Hematopoietic multipotent progenitor cell treated with erythropoietin and hydrocortisone succinate and interleukin-3 and kit ligand, for 8 days (in vitro differentiated cells): ENCODE measurements around the gene CAPN14.

Experiments
- DNase-seq: peaks from one replicate; pipeline ENCODE4 v3.0.0-alpha.2; 2015

Gene CAPN14

DNA sequence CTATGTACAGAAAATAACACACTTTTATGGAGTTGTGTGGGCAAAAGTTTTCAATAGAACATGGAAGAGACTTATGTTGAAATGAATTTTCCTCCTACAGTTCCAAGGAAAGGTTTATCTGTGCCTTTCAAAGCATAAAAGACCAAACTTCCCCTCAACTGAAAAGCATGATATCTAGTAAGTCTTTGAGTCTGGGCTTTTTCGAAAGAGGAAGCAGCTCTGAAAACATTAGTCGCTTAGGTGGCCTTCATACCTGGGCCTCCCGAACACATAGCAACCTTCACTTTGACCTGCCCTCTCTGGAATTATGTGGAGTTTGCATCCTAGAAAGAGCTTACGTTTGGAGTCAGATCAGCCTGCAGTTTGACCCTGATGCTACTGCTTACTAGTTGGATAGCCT is 4.8 kb upstream of the CAPN14 start:
- DNase-seq = no peak

DNA sequence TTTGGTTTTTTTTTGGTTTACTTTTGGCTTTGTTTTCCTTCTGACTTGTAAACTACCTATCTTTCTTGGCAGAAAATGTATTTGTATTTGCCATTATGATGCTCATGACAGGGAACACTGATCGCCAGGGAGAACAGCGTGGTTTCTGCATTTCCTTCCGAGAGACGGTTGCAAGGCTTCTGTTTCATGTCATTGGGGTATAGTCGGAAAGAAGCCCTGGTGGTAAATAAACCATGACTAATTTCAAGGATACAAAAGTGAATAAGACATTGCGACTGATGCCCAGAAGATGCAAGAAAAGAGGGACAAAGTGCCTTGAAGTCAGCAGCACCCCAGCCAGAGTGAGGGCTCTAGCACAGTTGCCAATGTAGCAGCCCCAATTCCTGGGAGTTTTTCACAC is 4.2 kb upstream of the CAPN14 start:
- no peak for DNase-seq

DNA sequence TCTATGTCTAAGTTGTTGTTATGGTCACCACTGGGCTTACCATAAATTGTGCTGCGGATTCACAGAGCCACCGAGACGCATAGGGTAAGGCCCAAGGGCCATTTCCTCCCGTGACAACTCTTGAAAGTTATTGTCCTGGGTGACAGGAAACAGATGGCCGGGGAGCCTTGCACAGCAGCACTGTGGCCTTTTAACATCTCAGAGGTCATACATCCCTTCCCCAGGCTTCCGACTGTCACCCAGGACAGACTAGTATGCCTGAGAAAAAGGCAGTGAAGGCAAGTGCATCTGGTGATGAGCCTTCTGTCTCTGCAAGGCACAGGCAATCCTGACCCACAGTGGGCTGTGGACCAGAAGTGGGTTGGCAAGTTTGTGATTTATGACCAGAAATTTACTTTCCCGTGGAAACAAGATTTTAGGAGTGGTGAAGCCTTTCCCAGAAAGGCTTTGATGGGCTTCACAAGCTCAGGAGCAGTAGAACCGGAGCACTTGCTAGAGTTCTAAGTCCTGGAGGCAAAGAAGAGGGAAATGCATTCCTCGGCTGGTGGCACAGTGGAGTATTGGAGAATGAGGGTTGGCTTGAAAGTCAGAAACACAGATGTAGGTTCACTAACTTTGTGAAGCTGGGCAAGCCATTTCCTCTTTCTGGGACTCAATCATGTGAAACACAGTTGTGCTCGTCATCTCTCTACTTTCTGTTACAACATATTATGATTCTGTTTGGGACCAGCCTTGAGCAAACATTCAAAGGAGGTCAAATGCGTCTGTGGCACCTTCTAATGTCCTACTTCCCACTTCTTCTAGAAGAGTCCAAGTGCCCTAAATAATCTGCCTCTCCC is 2.0 kb upstream of the CAPN14 start:
- no peak for DNase-seq

DNA sequence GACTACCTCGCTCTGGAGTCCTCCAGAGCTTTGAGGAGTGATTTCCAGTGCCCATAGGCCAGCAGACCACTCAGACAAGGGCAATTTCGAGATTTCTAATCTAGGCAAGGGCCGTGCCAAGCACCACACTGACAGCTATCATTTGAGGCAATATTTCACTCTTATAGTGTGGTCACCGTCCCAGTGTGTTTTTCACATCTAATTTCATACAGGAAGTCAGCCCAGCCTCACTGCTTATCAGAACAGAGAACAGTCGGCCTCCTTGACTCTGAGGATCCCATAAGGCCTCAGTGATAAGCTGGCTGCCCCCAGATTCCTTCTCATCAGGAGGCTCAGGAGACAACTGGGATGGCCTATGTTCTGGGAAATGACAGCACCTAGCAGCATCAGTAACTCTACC is 581 bp downstream of the CAPN14 start:
- peak; percentile 68 for DNase-seq

DNA sequence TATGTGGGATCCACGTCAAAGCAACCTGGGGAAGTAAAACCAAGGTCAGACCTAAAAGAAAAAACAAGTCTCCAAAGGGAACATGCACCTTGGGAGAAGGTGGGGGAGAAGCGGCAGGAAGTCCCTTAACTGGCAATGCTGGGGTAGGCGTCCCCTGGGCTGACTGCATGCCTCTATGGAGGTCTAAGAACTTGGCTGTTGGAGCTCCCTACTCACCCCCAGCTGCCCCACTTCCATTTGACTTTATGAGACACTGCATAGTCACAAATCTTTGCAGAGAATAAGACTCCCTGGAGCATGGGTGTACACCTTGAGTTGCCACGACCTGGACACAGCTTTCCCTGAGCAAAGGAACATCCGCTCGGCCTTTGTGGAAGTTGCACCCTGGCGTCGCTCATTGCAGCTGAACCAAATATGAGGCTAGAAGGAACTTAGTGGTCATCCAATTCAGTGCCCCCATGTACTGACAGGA is 2.8 kb downstream of the CAPN14 start:
- no peak for DNase-seq

DNA sequence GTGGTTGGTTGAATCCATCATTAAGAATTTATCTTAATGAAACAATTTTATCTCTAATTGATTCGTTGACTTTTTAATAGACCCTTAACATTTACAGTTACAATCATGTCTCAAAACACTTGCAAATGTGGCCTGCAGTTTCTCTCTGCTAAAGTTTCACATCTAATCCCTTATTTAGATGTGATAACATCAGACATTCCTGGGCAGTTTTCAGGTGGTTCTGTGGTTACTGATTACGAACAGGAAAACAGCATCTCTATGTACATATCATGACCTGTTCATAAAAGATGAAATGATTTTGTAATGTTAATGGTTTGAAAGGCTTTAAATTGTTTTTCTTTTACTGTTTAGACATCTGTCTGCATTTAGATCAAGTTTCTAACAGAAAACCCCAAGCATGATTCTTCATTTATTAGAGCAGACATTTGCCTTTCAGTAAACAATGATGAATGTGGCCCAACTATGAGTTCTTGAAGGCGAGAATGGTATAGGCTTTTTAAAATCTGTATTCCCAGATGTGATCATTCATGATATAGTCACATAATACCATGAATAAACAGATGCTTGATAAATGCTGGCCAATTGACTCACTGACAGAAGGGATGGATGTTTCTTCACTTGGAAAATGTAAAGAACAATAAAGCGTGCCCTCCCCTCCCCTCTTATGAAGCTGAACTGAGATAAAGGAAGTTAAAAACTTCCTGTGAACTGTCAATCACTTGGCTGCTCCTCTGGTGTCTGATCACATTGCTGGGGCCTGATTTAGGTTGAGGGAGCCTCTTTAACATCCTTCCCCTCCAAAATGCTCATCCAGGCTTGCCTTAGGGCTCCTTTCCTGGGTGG is 3.5 kb downstream of the CAPN14 start:
- no peak for DNase-seq

DNA sequence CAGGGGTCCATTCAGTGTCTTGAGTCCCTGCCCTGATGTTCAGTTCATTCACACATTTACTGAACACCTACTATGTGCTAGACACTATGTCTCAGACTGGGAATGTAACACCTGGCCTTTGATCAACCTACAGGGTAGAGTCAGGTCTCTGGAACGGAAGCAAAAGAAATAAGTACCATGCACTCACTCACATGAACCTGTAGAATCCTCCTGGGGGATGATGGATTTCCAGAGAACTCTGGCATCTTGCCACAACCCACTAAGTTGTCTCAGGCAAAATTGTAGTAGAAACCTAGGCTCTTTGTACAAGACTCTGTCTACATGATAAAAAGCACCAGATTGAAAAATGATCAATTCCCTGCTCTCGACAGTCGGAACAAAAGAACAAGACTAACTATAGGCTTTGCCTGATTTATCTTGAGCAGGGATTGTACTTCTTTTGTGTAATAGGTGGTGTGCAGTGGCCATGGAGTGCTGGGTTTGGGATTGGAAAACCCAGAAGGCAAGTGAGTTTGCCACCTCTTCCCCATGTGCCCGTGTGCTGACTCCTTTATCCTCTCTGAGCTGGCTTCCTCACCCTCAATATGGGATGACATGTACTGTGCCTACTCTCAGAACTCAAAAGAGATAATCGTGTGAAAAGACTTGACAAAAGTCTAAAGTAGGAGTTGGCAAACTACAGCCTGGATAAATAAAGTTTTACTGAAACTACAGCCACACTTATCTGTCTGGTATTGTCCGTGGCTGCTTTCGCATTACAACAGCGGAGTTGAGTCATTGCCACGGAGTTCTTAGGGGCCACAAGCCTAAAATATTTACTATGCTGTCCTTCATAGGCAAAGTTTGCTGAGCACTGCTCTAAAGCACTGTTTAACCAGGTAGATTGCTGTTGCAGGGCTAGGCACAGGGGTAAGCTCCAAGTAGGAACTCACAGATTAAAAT is 4.4 kb downstream of the CAPN14 start:
- DNase-seq = no peak

DNA sequence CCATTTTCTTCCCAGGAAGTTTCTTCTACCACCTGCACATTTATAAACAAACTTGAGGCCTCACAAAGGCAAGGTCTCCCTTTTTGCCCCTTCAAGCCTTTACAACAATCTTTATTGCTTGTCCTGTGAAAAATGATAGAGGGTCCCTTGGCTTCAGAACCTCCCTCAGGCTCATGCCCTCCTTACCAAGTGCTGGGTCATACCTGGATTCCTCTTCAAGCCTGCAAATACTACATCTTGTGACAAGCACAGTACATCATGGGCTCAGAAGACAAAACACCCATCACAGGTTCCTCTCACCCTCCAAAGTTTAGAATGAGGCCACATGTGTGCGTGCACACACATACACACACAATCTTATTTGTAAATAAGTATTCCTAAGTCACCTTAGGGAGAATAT is 9.1 kb downstream of the CAPN14 start:
- DNase-seq = no peak

DNA sequence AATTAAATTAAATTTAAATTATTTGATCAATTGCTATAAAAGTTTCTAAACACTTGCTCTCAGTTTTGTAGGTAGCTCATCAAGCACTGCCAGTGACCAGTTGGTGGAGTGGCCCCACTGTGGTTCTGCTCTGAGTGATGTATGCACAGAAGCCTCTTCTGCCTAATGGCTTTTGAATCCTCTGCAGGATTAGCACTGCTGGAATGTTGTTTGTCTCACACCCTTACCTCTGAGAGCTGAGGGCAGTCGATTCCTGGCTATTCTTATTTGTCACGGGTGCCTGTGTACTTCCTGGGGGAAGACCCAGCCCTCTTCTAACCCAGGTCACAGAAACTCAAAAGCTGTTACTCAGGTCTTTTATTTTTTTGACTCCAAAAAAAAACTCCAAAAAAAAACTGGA is 9.5 kb downstream of the CAPN14 start:
- no peak for DNase-seq

DNA sequence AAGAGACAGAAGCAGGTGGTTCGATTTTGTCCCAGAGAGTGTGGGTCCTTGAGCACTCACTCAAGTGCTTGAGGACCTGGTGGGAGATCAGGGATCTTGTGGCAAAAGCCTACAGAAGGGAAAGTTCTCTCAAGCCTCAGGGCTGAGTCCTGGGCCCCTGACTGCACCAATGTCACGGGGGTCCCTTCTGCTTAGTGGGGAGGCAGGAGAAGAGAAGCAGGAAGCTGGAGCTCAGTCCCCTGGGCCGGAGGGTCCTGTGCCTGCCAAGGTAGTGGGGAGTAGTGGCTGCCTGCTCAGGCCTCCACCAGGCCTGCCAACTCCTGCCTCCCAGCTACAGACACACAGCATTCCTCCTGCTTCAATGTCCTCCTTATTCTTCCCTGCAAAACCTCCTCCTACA is 11.7 kb downstream of the CAPN14 start:
- DNase-seq = no peak

DNA sequence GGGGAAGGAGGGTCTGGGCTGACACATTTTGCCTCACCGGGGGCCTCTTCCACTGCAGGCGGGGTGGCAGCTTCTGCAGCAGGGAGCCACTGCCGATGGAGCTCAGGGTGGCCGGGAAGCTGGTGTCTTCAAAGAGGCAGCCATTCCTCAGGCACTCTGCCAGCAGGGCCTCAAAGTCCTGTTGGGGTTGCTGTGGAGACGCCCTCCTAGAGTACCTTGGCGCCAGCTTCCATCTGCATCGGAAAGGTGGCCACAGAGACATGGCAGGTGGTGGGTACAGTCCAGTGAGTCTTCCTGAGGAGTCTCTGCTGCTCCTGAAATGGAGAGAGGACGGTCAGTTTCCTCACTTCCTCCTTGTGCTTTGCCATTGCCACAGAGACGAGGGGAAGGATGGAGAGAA is 12.1 kb downstream of the CAPN14 start:
- DNase-seq = no peak

DNA sequence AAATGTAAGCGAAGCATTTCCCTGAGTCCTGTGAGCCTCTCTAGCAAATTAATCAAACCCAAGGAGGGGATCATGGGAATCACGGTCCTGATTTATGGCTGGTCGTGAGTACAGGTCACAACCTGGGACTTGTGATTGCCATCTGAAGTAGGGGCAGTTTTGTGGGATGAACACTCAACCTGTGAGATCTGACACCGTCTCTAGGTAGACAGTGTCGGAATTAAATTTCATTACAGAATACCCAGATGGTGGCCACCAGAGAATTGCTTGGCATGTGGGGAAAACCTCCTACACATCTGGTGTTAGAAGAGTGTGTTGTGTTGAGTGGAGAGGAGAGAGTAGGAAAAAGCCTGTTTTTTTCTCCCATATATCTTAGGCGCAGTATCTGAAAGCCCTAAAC is 12.5 kb downstream of the CAPN14 start:
- no peak for DNase-seq

DNA sequence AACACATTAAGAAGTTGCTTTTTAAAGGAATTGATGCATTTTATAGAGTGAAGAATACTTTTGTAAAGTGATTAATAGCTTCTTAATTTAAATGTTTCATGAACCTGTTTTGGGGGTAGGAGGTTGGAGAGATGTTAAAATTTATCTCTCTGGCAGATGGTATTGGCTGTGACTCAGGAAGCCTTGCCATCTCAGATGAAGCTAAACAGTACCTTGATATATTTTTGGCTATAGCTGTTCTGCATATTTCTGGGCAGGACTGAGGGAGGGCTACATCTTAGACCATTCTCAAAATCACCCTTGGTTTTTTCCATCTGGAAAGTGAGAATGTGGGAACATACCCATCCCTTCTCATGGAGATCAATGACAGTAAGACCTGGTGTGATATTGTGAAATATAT is 13.4 kb downstream of the CAPN14 start:
- no peak for DNase-seq

DNA sequence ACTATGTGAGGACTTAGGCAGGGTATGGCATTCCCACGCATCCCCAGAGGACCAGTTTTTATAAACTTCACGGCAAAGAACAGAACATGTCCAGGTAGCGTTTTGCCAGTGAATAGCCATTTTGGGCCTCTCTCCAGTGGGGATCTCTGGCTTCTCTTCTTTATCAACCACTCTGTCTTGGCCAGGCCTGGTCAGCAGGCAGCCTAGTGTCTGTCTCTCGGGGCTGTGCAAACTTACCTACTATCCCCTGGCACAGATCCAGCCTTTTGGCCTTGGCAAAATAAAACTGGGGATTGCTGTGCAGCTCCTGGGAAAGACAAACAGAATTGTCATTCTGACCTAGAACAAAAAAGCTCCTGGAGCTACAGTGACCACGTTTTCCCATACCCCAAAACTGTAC is 14.5 kb downstream of the CAPN14 start:
- no peak for DNase-seq

DNA sequence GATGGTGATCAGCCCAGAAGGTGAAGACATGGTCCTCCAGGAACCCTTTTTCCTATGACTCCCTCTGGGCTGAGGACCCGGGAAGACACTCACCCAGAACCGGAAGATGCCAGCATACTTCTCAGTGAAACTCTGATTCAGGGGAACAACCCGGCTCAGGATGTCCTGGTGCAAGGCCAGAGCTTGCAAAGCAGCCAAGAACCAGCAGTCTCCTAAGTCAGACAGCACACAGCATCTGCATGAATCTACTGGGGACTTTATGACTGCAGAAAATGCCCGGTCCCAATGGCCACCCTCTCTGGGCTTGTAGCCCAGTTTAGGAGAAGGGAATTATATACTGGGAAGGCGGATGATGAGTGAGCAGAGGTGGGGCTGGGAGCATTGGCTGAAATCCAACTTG is 15.3 kb downstream of the CAPN14 start:
- DNase-seq = no peak

DNA sequence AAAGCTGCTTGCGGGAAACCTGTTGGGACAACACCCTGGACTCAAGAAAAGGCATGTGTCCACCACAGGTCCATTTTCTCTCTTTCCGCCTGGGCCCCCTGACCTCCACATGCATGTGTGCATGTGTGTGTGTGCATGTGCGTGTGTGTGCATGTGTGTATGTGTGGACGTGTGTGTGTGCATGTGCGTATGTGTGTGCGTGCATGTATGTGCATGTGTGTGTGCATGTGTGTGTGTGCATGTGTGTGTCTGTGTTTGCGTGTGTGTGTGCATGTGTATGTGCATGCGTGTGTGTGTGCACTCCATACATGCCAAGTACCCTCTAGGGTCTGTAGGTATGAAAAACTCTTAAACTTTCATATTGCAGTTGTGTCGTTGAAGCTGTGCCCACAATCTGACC is 16.3 kb downstream of the CAPN14 start:
- no peak for DNase-seq

DNA sequence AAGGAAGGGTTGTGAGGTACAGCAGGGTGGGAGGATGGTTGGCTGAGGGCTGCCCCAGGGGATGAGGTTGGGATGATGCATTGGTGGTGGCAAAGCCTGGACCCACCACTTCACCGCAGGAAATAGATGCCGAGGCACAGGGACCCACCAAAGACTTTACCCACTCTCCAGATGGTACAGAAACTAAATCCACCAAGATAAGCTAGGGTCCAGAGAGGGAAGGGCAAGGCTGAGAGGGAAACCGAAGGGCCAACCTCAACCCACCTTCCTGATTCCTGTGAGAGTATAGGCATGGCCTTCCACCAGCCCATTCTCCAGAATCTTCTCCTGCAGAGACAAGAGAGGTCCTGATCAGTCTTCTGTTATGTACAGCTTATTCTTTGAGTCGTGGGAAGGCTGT is 18.1 kb downstream of the CAPN14 start:
- DNase-seq = no peak

DNA sequence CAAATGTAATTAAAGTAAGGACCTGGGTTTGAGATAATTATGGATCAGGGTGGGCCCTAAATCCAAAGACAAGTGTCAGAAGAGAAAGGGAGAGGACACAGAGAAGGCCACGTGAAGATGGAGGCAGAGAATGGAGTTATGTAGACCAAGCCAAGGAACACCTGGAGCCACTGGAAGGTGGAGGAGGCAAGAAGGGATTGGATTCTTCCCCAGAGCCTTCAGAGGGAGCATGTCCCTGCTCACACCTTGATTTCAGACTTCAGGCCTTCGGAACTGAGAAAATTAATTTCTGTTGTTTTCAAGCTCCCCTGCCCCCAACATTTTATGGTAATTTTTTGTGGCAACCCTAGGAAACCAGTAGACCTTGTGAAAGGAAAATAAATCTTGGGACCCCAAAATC is 19.6 kb downstream of the CAPN14 start:
- no peak for DNase-seq

DNA sequence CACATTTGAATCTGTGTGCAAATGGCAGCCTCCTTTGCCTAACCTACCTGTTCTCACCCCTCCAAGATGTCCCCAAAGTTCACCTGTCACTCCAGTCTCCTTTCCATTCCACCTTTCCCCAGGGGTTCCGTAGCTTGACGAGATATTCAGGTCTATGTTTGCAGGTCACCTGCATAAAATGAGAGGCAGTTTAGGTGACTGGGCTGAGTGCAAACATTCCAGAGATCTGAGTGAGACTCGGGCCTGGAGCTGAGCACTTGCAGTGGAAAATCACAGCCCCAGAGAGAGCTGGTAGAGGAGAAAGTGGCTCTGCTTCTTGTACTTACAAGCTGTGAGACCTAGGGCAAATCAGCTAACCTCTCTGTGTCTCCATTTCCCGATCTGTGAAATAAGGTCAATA is 20.1 kb downstream of the CAPN14 start:
- no peak for DNase-seq

DNA sequence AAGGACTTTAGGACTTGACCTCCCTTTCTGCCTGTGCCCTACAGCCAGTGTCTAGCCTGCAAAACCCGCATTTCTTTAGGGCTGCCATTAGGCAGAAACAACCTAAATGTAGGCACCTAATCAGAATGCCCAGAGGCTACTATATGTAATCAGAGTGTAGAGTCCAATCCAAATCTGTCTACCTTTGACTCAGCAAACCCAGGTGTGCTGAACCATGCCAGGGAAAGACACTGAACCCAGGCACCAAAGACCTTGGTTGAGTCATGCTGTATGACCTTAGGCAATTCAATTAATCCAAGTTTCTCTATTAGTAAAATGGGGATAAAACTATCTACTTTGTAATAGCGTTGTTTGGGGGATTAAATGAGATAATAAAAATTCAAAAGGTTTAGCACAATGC is 20.7 kb downstream of the CAPN14 start:
- DNase-seq = no peak

DNA sequence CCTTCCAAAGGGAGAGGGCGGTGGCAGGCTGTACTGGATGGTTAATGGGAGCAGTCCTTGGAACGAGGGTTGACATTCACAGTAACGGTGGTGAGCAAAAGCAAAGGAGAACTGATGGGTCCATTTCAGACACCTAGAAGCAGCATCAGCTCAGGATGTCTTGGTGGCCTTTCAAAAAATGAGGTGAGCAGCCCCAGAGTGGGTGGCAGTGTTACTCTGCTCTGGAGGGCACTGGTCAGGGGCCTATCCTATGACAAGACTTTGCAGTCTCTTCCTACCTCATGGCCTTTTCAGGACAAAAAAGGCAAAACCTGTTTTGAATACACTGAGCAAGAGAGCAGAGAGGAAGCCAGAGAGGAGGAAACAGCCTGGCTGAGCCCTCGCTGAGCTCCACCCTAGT is 23.5 kb downstream of the CAPN14 start:
- no peak for DNase-seq

DNA sequence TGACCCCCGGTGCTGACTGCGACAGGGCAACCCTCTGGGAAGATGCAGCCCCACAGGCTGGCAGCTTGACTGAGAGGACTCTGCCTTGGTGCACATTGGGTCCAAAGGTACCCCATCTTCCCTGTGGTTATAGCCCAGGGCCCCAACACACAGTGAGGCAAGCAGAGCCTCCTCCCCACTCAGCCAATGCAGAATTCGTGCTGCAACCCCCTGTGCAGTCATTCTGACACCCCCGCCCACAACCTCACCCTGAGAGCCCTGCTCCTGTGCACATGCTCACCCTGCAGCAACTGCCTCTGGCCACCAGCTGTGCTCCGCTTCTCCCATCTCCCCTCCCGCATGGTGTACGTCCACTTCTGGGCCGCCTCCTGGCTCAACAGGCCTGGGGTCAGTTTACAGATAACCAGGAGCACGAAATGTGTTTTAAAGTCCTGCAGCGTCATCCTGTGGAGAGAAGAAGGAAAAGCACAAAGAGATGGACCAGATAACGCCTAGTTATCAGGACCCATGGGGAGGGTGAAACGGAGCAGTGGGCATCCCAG is 24.4 kb downstream of the CAPN14 start:
- DNase-seq = no peak

DNA sequence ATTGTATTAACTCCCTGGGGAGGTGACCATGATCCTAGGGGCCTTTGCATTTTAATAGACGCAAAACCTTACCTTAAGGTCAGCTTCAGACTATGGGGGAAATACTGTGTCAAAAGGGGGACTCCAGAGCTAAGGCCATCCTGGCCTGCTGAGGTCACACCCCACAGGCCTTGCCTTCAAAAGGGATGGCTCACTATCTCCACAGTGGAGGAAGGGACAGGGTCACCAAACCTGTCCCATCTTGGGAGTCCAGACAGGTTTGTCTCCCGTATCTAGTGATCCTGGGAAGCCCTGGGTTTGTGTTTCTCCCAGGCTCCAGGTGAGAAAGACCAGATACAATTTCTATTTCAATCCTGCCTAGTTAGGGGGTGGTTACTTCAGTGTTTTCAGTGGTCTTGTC is 24.9 kb downstream of the CAPN14 start:
- no peak for DNase-seq
